Heart left ventricle (tissue), 16 donors: ENCODE results near the gene VCL. TPM values are rescaled to one million over a fixed set of nuclear protein-coding genes. Genes with fewer than 3 reads are reported as not detected.

ENCODE experiments used
- ATAC-seq, 4 donors: fragments of 200-7000 bp; cut with Tn5 transposase; one replicate each; pipeline ENCODE4 v1.9.1; 2020 to 2022; ENCODE audit warnings: moderate library complexity in 4 of 4, mild to moderate bottlenecking in 3 of 4, moderate number of reproducible peaks in 1 of 4
- DNase-seq, 5 donors: peaks; one replicate each; pipeline ENCODE4 v3.0.0-alpha.2; 2020
- H3K27ac ChIP-seq, 12 donors: fragments of 200-600 bp; sonication (generic) in 4 of 12; one replicate each; pipeline versions ENCODE4 v1.5.0 to v1.8.0; 2016 to 2022; ENCODE audit warnings: mild to moderate bottlenecking in 2 of 12
- H3K27me3 ChIP-seq, 9 donors: fragments of 200-600 bp; sonication (generic) in 2 of 9; one replicate each; pipeline versions ENCODE4 v1.5.1 to v1.8.0; 2016 to 2022; ENCODE audit warnings: mild to moderate bottlenecking in 3 of 9
- H3K36me3 ChIP-seq, 9 donors: fragments of 200-600 bp; sonication (generic) in 2 of 9; one replicate each; pipeline versions ENCODE4 v1.5.0 to v1.8.0; 2018 to 2022; ENCODE audit warnings: mild to moderate bottlenecking in 2 of 9
- H3K4me1 ChIP-seq, 12 donors: fragments of 200-600 bp; sonication (generic) in 4 of 12; one replicate each; pipeline versions ENCODE4 v1.5.0 to v1.8.0; 2016 to 2022; ENCODE audit warnings: mild to moderate bottlenecking in 3 of 12
- H3K4me3 ChIP-seq, 12 donors: fragments of 200-600 bp; sonication (generic) in 4 of 12; one replicate each; pipeline versions ENCODE4 v1.5.0 to v1.8.0; 2017 to 2022; ENCODE audit warnings: mild to moderate bottlenecking in 9 of 12, moderate library complexity in 4 of 12
- H3K9me3 ChIP-seq, 12 donors: fragments of 200-600 bp; sonication (generic) in 4 of 12; one replicate each; pipeline versions ENCODE4 v1.5.0 to v1.8.0; 2016 to 2022; ENCODE audit warnings: mild to moderate bottlenecking in 1 of 12
- POLR2A ChIP-seq, 2 donors: fragments of 450-650 bp; IDR thresholded peaks; one replicate each; pipeline ENCODE4 v1.6.1; 2017; ENCODE audit warnings: antibody characterized with exemption in 2 of 2, mild to moderate bottlenecking in 2 of 2, moderate library complexity in 2 of 2
- WGBS, 4 donors: extraction: QIAGEN DNeasy Blood & Tissue Kit in 2 of 4; methylation state at CpG; one replicate each; pipeline versions ENCODE4 v1.1.5 to v1.1.7; 2013 to 2018; 5-methylcytosine and 5-hydroxymethylcytosine counted together
- intact Hi-C, 10 donors: fragments of 100-400 bp; cut with DNase I; formaldehyde crosslinking; loops; one replicate each; pipeline versions ENCODE4 v1.11.1 to v1.14.2; 2022
- polyA plus RNA-seq, 2 donors: library from polyadenylated mRNA; stranded (reverse); fragments of 200-250 nt; gene quantifications; one replicate each; pipeline ENCODE4 v1.2.3, GENCODE V29; 2013
- total RNA-seq, 9 donors: library from RNA; depleted of rRNA in 2 of 9; stranded (reverse); fragments of >200 nt in 2 of 9; fragmentation: NEBNext Ultra II Directional in 3 of 9; extraction: Animal tissue kit (Norgen Biotek cat#: 25700) in 3 of 9; gene quantifications; one replicate each; pipeline versions ENCODE4 v1.1.0 to v1.2.4, GENCODE V29; 2016 to 2023
- TF ChIP-seq, protein P1 (sequence below), 12 donors: fragments of 200-600 bp; sonication (generic) in 4 of 12; IDR thresholded peaks; one replicate each; pipeline versions ENCODE4 v1.5.0 to v1.8.0; 2018 to 2022; ENCODE audit warnings: antibody characterized with exemption in 12 of 12, mild to moderate bottlenecking in 5 of 12
- donor health status: ischemic (EF 13 %, LVEDD 7.1; RV severe dilation, severe dysfunction).
- donor health status: healthy with polysubstance abuse.
- donor health status: DM: no; HTN: yes; CAD: no.
- donor health status: DM: no; HTN: no; CAD: no.
- donor health status: ischemic (EF 25% LVEDD 6.9; RV normal size, moderate dysfunction).
- donor health status: ischemic (EF 25% LVEDD 5.7; RV mildly dilated, moderate dysfunction).
- donor health status: healthy.
- donor health status: DM: yes; HTN: yes; CAD: no.
- donor health status: ischemic (EF 35%, LVEDD 5.7; RV mildly dilated, moderate dysfunction).
- donor health status: nonischemic (EF 11% LVEDD 7.7; RV severe dilation, severe dysfunction).
- donor health status: DM: yes; HTN: yes; CAD: no.
- donor health status: PGD.
- donor health status: ischemic (EF 29% LVEDD 5.4; RV normal size, mild dysfunction).
- donor health status: nonischemic (EF 23%, LVEDD 6.1; RV moderate dilation, normal function).

VCL gene
- total and polyA plus RNA-seq, 11 donors, result 84.5 to 543 (median 273) TPM

GRCh38 chr10:74122060-74122459 lies 124.1 kb downstream of the VCL start:
- no peak for ATAC-seq
- 60 to 66% (median 63%) methylated on average over 3 of the region's 3 CpGs for WGBS, 4 donors

DNA sequence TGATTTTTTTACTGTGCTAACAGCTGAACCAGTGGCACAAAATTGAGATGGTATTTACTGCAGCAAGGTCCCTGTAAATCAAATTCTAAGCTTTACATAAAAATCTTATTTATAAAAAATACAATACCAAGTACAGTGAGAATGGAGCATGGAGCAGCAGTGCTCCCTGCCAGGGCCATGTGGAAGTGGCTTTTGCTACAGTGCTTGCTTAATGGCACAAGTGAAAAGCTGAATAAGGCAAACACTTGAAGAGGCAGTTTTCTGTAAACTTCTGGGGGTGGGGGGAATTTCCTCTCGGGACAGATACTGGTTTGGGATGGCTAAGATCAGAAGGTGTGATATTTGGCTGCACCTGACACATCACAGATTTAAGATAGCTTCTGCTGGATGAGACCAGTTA lies 125.2 kb downstream of the VCL start:
- intact Hi-C loops, result no loop called here
- ATAC-seq (no peak), DNase-seq (no peak)
- Histone ChIP-seq H3K4me1 (peaks cover 0 to 18% (median 2%) of the 10 kb centered on the region in 12 donors), H3K36me3 (peaks cover 0 to 100% (median 97%) of the 10 kb centered on the region in 9 donors), H3K27me3 (no peaks in the 10 kb centered on the region), H3K4me3 (no peak overlapping the region), H3K27ac (peak overlapping the region in 1 of 12 donors; percentile 50), H3K9me3 (no peaks in the 10 kb centered on the region)
- TF ChIP-seq POLR2A (IDR thresholded peaks at IDR 0.05), result no peak
- TF ChIP-seq, protein P1, sequence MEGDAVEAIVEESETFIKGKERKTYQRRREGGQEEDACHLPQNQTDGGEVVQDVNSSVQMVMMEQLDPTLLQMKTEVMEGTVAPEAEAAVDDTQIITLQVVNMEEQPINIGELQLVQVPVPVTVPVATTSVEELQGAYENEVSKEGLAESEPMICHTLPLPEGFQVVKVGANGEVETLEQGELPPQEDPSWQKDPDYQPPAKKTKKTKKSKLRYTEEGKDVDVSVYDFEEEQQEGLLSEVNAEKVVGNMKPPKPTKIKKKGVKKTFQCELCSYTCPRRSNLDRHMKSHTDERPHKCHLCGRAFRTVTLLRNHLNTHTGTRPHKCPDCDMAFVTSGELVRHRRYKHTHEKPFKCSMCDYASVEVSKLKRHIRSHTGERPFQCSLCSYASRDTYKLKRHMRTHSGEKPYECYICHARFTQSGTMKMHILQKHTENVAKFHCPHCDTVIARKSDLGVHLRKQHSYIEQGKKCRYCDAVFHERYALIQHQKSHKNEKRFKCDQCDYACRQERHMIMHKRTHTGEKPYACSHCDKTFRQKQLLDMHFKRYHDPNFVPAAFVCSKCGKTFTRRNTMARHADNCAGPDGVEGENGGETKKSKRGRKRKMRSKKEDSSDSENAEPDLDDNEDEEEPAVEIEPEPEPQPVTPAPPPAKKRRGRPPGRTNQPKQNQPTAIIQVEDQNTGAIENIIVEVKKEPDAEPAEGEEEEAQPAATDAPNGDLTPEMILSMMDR (IDR thresholded peaks at IDR 0.05), result no peak
- 0 to 45% (median 25%) methylated on average over 1 of the region's 1 CpG for WGBS, 4 donors

More at GRCh38 chr10:74122060-74122459, 124.1 kb downstream of the VCL start:
- H3K9me3 ChIP-seq, result no peaks in the 10 kb centered on the region
- TF ChIP-seq, protein P1 (IDR thresholded peaks at IDR 0.05), result no peak
- TF ChIP-seq POLR2A (IDR thresholded peaks at IDR 0.05), result no peak
- peaks cover 0 to 18% (median 2%) of the 10 kb centered on the region in 12 donors for H3K4me1 ChIP-seq
- H3K36me3 ChIP-seq, result peaks cover 0 to 100% (median 97%) of the 10 kb centered on the region in 9 donors
- intact Hi-C loops, result no loop called here
- H3K27me3 ChIP-seq, result no peaks in the 10 kb centered on the region
- no peak overlapping the region for H3K27ac ChIP-seq
- no peak for DNase-seq
- no peak overlapping the region for H3K4me3 ChIP-seq

- Histone ChIP-seq H3K4me1 (peaks cover 0 to 4% (median 0%) of the 10 kb centered on the region in 12 donors), H3K4me3 (no peak overlapping the region), H3K27me3 (no peaks in the 10 kb centered on the region), H3K27ac (no peak overlapping the region), H3K36me3 (peaks cover 0 to 100% (median 90%) of the 10 kb centered on the region in 9 donors), H3K9me3 (no peaks in the 10 kb centered on the region)
- ATAC-seq, result no peak
- DNase-seq, result no peak
- TF ChIP-seq, protein P1 (IDR thresholded peaks at IDR 0.05), result no peak
- TF ChIP-seq POLR2A (IDR thresholded peaks at IDR 0.05), result no peak
- 81 to 86% (median 84%) methylated on average over 11 of the region's 11 CpGs for WGBS, 4 donors
- intact Hi-C loops, result no loop called here
Measured at GRCh38 chr10:74133923-74134820, 136.3 kb downstream of the VCL start.

DNA sequence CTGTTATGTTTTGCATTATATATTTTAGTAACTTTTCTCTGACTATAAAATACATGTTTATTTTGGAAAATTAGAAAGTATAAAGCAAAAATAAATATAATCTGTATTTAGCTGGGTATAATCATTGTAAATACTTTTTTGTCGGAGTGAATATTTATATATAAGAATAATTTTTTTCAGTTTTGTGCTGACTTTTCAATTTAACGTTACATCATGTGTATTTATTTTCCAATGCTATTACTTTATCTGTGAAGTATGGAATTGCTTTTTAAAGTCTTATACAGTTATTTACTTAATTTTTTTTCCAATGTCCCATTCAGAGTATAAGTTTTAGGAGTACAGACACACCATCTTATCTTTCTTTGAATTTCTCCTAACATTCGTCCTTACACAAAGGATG lies 137.5 kb downstream of the VCL start:
- no peak overlapping the region for H3K27ac ChIP-seq
- 92 to 95% (median 94%) methylated on average over 3 of the region's 3 CpGs for WGBS, 4 donors

More for the DNA sequence above, 137.5 kb downstream of the VCL start:
- TF ChIP-seq POLR2A (IDR thresholded peaks at IDR 0.05), result no peak
- TF ChIP-seq, protein P1 (IDR thresholded peaks at IDR 0.05), result no peak
- Histone ChIP-seq H3K27me3 (no peaks in the 10 kb centered on the region), H3K9me3 (no peaks in the 10 kb centered on the region), H3K4me3 (no peak overlapping the region), H3K4me1 (peaks cover 0 to 4% (median 0%) of the 10 kb centered on the region in 12 donors), H3K36me3 (peaks cover 0 to 97% (median 79%) of the 10 kb centered on the region in 9 donors)
- ATAC-seq (no peak), DNase-seq (no peak)
- intact Hi-C loops, result no loop called here
